K562 (cell line): ENCODE data around the gene ZNF512B. TPM values are rescaled to one million over a fixed set of nuclear protein-coding genes. Genes with fewer than 3 reads are reported as not detected.

Experiments
- ARID3A ChIP-seq: IDR thresholded peaks from 2 replicates; pipeline ENCODE4 v1.6.1; 2012; ENCODE audit warnings: low read depth, low read length, improper control_type of control experiment, borderline replicate concordance
- DACH1 ChIP-seq: fragments of 450-650 bp; IDR thresholded peaks from 2 replicates; pipeline ENCODE4 v1.6.1; 2018; ENCODE audit not compliant: partially characterized antibody
- ELF4 ChIP-seq: fragments of 450-650 bp; formaldehyde crosslinking; IDR thresholded peaks from 2 replicates; pipeline ENCODE4 v1.4.0; 2022; ENCODE audit warnings: missing genetic modification characterization
- HMG20A ChIP-seq: fragments of 450-650 bp; formaldehyde crosslinking; conservative IDR thresholded peaks from 2 replicates; pipeline ENCODE4 v1.4.0; 2020; ENCODE audit warnings: mild to moderate bottlenecking, mixed read lengths
- KAT2B ChIP-seq: IDR thresholded peaks from one replicate; pipeline ENCODE4 v1.6.1; 2012; ENCODE audit warnings: low read depth, mild to moderate bottlenecking, control low read depth, inconsistent platforms, low read length, moderate library complexity
- KDM4B ChIP-seq, 2 experiments: fragments of 450-650 bp in 1 of 2; sonication (generic) in 1 of 2; IDR thresholded peaks; 2 replicates each; pipeline ENCODE4 v1.6.1; 2016 to 2017; ENCODE audit warnings: borderline replicate concordance in 2 of 2, antibody characterized with exemption in 1 of 2, low read depth in 1 of 2, mild to moderate bottlenecking in 1 of 2
- KLF16 ChIP-seq: IDR thresholded peaks from 2 replicates; pipeline ENCODE4 v1.6.1; 2016; ENCODE audit warnings: antibody characterized with exemption
- MAZ ChIP-seq, 2 experiments: fragments of 450-650 bp in 1 of 2; sonication (generic) in 1 of 2; formaldehyde crosslinking; IDR thresholded peaks in 1 of 2; conservative IDR thresholded peaks in 1 of 2; 2 replicates each; pipeline versions ENCODE4 v1.4.0 to v1.5.0; 2020; ENCODE audit warnings: mild to moderate bottlenecking in 1 of 2, missing genetic modification reagents in 1 of 2
- MTA3 ChIP-seq: fragments of 450-650 bp; formaldehyde crosslinking; IDR thresholded peaks from 2 replicates; pipeline ENCODE4 v1.6.1; 2017; ENCODE audit warnings: mild to moderate bottlenecking, borderline replicate concordance
- NCOR1 ChIP-seq: fragments of 450-650 bp; IDR thresholded peaks from 2 replicates; pipeline ENCODE4 v1.6.1; 2016; ENCODE audit warnings: mild to moderate bottlenecking, moderate library complexity
- SIN3B ChIP-seq: fragments of 450-650 bp; IDR thresholded peaks from 2 replicates; pipeline ENCODE4 v1.6.1; 2017; ENCODE audit warnings: low read depth, mild to moderate bottlenecking, moderate library complexity
- SNRNP70 ChIP-seq: fragments of 200-400 bp; formaldehyde crosslinking; optimal IDR thresholded peaks from 2 replicates; pipeline ENCODE3; 2017; ENCODE audit warnings: low read depth, low read length
- TGIF2 ChIP-seq: sonication (generic); formaldehyde crosslinking; IDR thresholded peaks from 2 replicates; pipeline ENCODE4 v1.8.1; 2022; ENCODE audit warnings: mild to moderate bottlenecking, missing genetic modification reagents, moderate library complexity
- TRIM24 ChIP-seq, 2 experiments: fragments of 450-650 bp; IDR thresholded peaks; 2 replicates each; pipeline ENCODE4 v1.6.1; 2016
- VEZF1 ChIP-seq: fragments of 200-800 bp; sonication (Bioruptor generic); IDR thresholded peaks from 2 replicates; pipeline ENCODE4 v1.6.1; 2017; ENCODE audit warnings: missing genetic modification characterization, missing compliant biosample characterization
- ZBTB11 ChIP-seq, 3 experiments: fragments of 200-800 bp in 1 of 3; fragments of 250-450 bp in 1 of 3; fragments of 450-650 bp in 1 of 3; sonication (Bioruptor Pico) in 1 of 3; sonication (Bioruptor generic) in 1 of 3; formaldehyde crosslinking in 1 of 3; IDR thresholded peaks; 2 replicates each; pipeline versions ENCODE4 v1.6.1 to v1.8.0; 2016 to 2022; ENCODE audit warnings: mild to moderate bottlenecking in 2 of 3, missing genetic modification characterization in 2 of 3, missing compliant biosample characterization in 1 of 3, moderate library complexity in 1 of 3
- ZBTB7A ChIP-seq: IDR thresholded peaks from 2 replicates; pipeline ENCODE4 v1.6.1; 2011; ENCODE audit warnings: low read depth, mild to moderate bottlenecking, low read length, moderate library complexity, borderline replicate concordance; ENCODE audit not compliant: control insufficient read depth
- ZNF444 ChIP-seq: fragments of 250-450 bp; sonication (Bioruptor Pico); IDR thresholded peaks from 2 replicates; pipeline ENCODE4 v1.4.0; 2020; ENCODE audit warnings: mild to moderate bottlenecking, moderate library complexity
- ZNF551 ChIP-seq: fragments of 250-450 bp; sonication (Bioruptor Pico); IDR thresholded peaks from 2 replicates; pipeline ENCODE4 v1.5.0; 2021; ENCODE audit warnings: mild to moderate bottlenecking, moderate library complexity
- polyA plus RNA-seq, 8 experiments: library from polyadenylated mRNA; depleted of rRNA in 4 of 8; stranded (reverse) in 5 of 8; unstranded in 3 of 8; fragments of >200 nt; fragmentation: Nextera tagmentation in 2 of 8; fragmentation: Illumina TruSeq in 1 of 8; extraction: Ambion mirVana in 2 of 8; extraction: Trizol in 1 of 8; gene quantifications; 2 replicates each; pipeline versions ENCODE4 v1.2.1 to v1.2.3, GENCODE V29; 2011 to 2014; ENCODE audit warnings: inconsistent platforms in 1 of 8, missing spikeins in 1 of 8
- total RNA-seq, 7 experiments: library from RNA; depleted of rRNA in 6 of 7; stranded (reverse); fragments of >200 nt in 6 of 7; fragmentation: Illumina TruSeq in 2 of 7; extraction: Trizol in 2 of 7; gene quantifications; 2 replicates each; pipeline versions ENCODE4 v1.2.1 to v1.2.3, GENCODE V29; 2011 to 2021; ENCODE audit warnings: low replicate concordance in 1 of 7
- TF ChIP-seq, protein P1 (sequence below): fragments of 250-450 bp; sonication (Bioruptor Pico); IDR thresholded peaks from 2 replicates; pipeline ENCODE4 v1.8.0; 2021; ENCODE audit warnings: moderate library complexity, mild to moderate bottlenecking, inconsistent platforms

The ZNF512B gene
- total and polyA plus RNA-seq, 9 of the 15 experiments (the other 6 are each of a cell fraction or from before 2014, with no cell fraction given): 0.01 to 27.8 (median 8.2) TPM

GRCh38 chr20:63980806-63981728 is 11.3 kb upstream of the ZNF512B start, which contains the start of gene PRPF6 (continued):
- TF ChIP-seq KDM4B (IDR thresholded peaks at IDR 0.05; ENCODE audit: borderline replicate concordance in 2 of 2, low read depth in 1 of 2): peak in 1 of 2 experiments; percentile 90; a peak in 2 of 4 replicates
- TF ChIP-seq SIN3B: peak; percentile 95
- peak in 1 of 2 experiments; percentile 18; a peak in 1 of 4 replicates for TF ChIP-seq TRIM24 (IDR thresholded peaks at IDR 0.05)
- no peak; the same call in 1 of the 2 replicates for TF ChIP-seq MTA3
- no peak for TF ChIP-seq ARID3A
- no peak for TF ChIP-seq TGIF2 (CRISPR knock-in tag)
- TF ChIP-seq ELF4 (CRISPR knock-in tag): no peak
- peak; percentile 97 for TF ChIP-seq ZBTB7A
- TF ChIP-seq KAT2B: peak; percentile 99
- TF ChIP-seq NCOR1: peak; percentile 21; the same call in 1 of the 2 replicates
- no peak for TF ChIP-seq DACH1
- TF ChIP-seq, protein P1, sequence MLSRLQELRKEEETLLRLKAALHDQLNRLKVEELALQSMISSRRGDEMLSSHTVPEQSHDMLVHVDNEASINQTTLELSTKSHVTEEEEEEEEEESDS (CRISPR knock-in tag): no peak
- TF ChIP-seq ZBTB11 (CRISPR knock-in tag; IDR thresholded peaks at IDR 0.05): peak in 1 of 3 experiments; percentile 95; a peak in 3 of 6 replicates
- no peak for TF ChIP-seq ZNF551 (CRISPR knock-in tag)
- TF ChIP-seq ZNF444 (CRISPR knock-in tag): no peak
- TF ChIP-seq VEZF1 (CRISPR knock-in tag): peak; percentile 56
- no peak for TF ChIP-seq KLF16
- no peak for TF ChIP-seq HMG20A
- TF ChIP-seq SNRNP70: no peak
- TF ChIP-seq MAZ (CRISPR knock-in tag; conservative IDR thresholded peaks at IDR 0.05 in 1 of 2, IDR thresholded peaks at IDR 0.05 in 1 of 2): peak; percentile 72 to 93
